22Rv1 (cell line): ENCODE measurements around the gene ASIP.

Source experiments
- ZFX ChIP-seq: fragments of 450-650 bp; IDR thresholded peaks from 2 replicates; pipeline ENCODE4 v1.6.1; 2017; ENCODE audit warnings: antibody characterized with exemption, borderline replicate concordance
- TF ChIP-seq, protein P1 (sequence below): fragments of 450-650 bp; IDR thresholded peaks from 2 replicates; pipeline ENCODE4 v1.5.1; 2017; ENCODE audit warnings: mild to moderate bottlenecking

DNA sequence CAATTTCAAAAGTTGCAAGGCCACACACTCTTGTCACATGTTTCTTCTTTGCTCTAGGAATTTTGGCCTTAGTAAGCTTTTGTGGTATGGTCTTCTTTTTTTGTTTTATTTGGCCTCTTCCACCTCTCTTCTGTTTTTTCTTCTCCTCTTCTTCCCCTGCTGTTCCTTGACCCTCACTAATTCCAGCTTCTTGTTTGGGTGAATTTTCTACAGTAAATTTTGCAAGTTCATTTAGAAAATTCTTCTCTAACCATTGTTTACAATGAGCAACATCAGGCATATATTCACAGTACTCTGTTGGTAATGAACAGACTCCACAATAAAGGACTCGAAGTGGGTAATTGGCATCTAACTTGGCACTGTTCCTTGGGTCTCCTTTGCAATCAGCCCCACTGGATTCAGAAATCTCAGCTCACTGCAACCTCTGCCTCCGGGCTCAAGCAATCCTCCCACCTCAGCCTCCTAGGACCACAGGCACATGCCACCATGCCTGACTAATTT, 5.0 kb downstream of the ASIP start:
- TF ChIP-seq, protein P1, sequence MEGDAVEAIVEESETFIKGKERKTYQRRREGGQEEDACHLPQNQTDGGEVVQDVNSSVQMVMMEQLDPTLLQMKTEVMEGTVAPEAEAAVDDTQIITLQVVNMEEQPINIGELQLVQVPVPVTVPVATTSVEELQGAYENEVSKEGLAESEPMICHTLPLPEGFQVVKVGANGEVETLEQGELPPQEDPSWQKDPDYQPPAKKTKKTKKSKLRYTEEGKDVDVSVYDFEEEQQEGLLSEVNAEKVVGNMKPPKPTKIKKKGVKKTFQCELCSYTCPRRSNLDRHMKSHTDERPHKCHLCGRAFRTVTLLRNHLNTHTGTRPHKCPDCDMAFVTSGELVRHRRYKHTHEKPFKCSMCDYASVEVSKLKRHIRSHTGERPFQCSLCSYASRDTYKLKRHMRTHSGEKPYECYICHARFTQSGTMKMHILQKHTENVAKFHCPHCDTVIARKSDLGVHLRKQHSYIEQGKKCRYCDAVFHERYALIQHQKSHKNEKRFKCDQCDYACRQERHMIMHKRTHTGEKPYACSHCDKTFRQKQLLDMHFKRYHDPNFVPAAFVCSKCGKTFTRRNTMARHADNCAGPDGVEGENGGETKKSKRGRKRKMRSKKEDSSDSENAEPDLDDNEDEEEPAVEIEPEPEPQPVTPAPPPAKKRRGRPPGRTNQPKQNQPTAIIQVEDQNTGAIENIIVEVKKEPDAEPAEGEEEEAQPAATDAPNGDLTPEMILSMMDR: no peak
- TF ChIP-seq ZFX: no peak
